Frontal cortex (tissue), 4 donors: Measurements from ENCODE around the gene CTXN1. TPM values are rescaled to one million over a fixed set of nuclear protein-coding genes. Genes with fewer than 3 reads are reported as not detected.

Experiments
- DNase-seq, 2 donors: peaks; one replicate each; pipeline ENCODE4 v3.0.0; 2012; ENCODE audit warnings: low spot score in 2 of 2
- FAIRE-seq: peaks from 2 replicates; lab custom pipeline; 2012; peaks lifted over from hg19 to GRCh38; lab: Jason Lieb, UNC
- total RNA-seq: library from RNA; depleted of rRNA; stranded (reverse); fragments of >200 nt; gene quantifications from one replicate; pipeline ENCODE4 v1.2.3, GENCODE V29; 2014
- donor health status: control.
- donor health status: control.
- donor health status: control.

The CTXN1 gene
- total RNA-seq, 1 donor from 2014 or later, result 9.4 TPM

DNA sequence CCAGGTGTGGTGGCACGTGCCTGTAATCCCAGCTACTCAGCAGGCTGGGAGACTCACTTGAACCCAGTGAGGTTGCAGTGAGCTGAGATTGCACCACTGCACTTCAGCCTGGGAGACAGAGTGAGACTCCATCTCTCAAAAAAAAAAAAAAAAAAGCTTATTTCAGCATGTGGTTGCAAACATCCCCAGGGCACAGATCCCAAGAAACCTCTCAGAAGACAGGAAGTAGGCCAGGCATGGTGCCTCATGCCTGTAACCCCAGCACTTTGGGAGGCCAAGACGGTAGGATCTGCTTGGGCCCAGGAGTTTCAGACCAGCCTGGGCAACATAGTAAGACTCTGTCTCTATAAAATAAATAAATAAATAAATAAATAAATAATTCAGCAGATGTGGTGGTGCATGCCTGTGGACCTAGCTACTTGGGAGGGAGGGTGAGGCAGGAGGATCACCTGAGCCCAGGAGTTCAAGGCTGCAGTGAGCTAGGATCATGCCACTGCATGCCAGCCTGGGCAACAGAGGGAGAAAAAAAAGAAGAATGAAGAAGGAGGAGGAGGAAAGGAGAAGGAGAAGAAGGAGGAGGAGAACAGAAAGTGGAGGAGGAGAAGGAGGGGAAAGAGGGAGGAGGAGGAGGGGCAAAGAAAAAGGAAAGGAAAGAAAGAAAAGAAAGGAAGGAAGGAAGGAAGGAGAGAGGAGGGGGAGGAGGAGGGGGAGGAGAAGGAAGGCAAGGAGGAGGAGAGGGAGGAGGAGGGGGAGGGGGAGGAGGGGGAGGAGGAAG, 42.0 kb downstream of the CTXN1 start:
- DNase-seq, result no peak
- FAIRE-seq, result no peak

- no peak for DNase-seq
- no peak for FAIRE-seq
Measured at GRCh38 chr19:7883105-7883504, 42.8 kb downstream of the CTXN1 start.

GRCh38 chr19:7881910-7882309, 44.0 kb downstream of the CTXN1 start:
- FAIRE-seq, result no peak

DNA sequence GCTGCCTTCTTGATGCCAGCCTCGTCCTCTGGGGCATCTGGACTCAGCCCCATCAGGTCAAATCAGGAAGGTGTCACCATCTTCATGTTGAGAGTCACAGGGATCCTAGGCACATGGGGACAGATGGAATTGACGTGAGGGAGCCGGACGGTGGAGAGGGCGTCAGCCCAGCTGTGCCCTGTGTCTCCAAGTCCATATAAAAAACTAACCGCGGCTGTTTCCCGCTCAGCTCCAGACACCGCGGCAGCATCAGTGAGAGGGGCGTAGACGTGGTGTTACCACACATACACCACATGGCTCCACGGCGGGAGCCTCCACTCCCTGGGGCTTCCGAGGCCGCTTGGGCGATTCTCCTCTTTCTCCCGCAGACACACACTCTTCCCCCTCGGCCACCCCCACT, 46.1 kb downstream of the CTXN1 start:
- FAIRE-seq (no peak), DNase-seq (no peak)

More at GRCh38 chr19:7881910-7882309, 44.0 kb downstream of the CTXN1 start:
- DNase-seq, result no peak

GRCh38 chr19:7879111-7879807, 46.7 kb downstream of the CTXN1 start:
- FAIRE-seq (no peak), DNase-seq (no peak)

GRCh38 chr19:7877249-7877836, 48.6 kb downstream of the CTXN1 start:
- no peak for DNase-seq
- FAIRE-seq, result no peak

- DNase-seq (no peak), FAIRE-seq (no peak)
Measured at GRCh38 chr19:7874897-7875273, 51.0 kb downstream of the CTXN1 start.

Other genes with a start within 250 kb of the CTXN1 start
- not detected for gene MCEMP1, start 249.0 kb downstream of the CTXN1 start, total RNA-seq
- gene TRAPPC5, start 245.3 kb downstream of the CTXN1 start, total RNA-seq, result 15.5 TPM
- gene FCER2, start 224.0 kb downstream of the CTXN1 start, total RNA-seq, result not detected
- 0.82 TPM for gene CLEC4G, start 194.0 kb downstream of the CTXN1 start, total RNA-seq
- 0.82 TPM for gene CD209, start 178.6 kb downstream of the CTXN1 start, total RNA-seq
- gene CLEC4M, start 162.9 kb downstream of the CTXN1 start, total RNA-seq, result not detected
- gene EVI5L, start 95.9 kb downstream of the CTXN1 start, total RNA-seq, result 47.7 TPM
- 2.9 TPM for gene PRR36, start 51.7 kb downstream of the CTXN1 start, total RNA-seq
- not detected for gene LRRC8E, start 37.6 kb downstream of the CTXN1 start, total RNA-seq
- 5.7 TPM for gene MAP2K7, start 22.3 kb downstream of the CTXN1 start, total RNA-seq
- not detected for gene TGFBR3L, start 11.3 kb downstream of the CTXN1 start, total RNA-seq
- 4.9 TPM for gene SNAPC2, start 5.8 kb downstream of the CTXN1 start, total RNA-seq
- 26.9 TPM for gene TIMM44, start 17.5 kb upstream of the CTXN1 start, total RNA-seq
- gene ELAVL1, start 79.5 kb upstream of the CTXN1 start, total RNA-seq, result 14.3 TPM
- 1.2 TPM for gene CCL25, start 126.6 kb upstream of the CTXN1 start, total RNA-seq
- 28.1 TPM for gene FBN3, start 223.5 kb upstream of the CTXN1 start, total RNA-seq